T follicular helper cell (primary cell): Measurements from ENCODE around the gene LBR.

Experiments used
- DNase-seq: peaks from one replicate; pipeline ENCODE4 v3.0.0-alpha.2; 2020; ENCODE audit warnings: low read depth

Gene LBR

GRCh38 chr1:225464851-225465792, 37.3 kb upstream of the LBR start:
- DNase-seq = no peak

- DNase-seq = no peak
Observed at GRCh38 chr1:225462714-225463574, 35.1 kb upstream of the LBR start.

GRCh38 chr1:225462429-225462713, 34.5 kb upstream of the LBR start:
- DNase-seq = no peak

GRCh38 chr1:225461533-225462428, 33.9 kb upstream of the LBR start:
- no peak for DNase-seq

GRCh38 chr1:225460737-225461532, 33.1 kb upstream of the LBR start:
- DNase-seq = no peak

GRCh38 chr1:225460021-225460736, 32.3 kb upstream of the LBR start:
- DNase-seq = no peak

- DNase-seq = no peak
Observed at GRCh38 chr1:225458222-225458631, 30.4 kb upstream of the LBR start.

- no peak for DNase-seq
Observed at GRCh38 chr1:225454733-225455132, 26.9 kb upstream of the LBR start.

GRCh38 chr1:225453797-225454648, 26.2 kb upstream of the LBR start:
- DNase-seq = no peak

GRCh38 chr1:225451840-225452515, 24.1 kb upstream of the LBR start:
- no peak for DNase-seq

GRCh38 chr1:225451340-225451739, 23.5 kb upstream of the LBR start:
- DNase-seq = no peak

- no peak for DNase-seq
Observed at GRCh38 chr1:225450491-225451191, 22.8 kb upstream of the LBR start.

GRCh38 chr1:225449774-225450173, 21.9 kb upstream of the LBR start:
- no peak for DNase-seq

- no peak for DNase-seq
Observed at GRCh38 chr1:225449261-225449660, 21.4 kb upstream of the LBR start.

- no peak for DNase-seq
Observed at GRCh38 chr1:225448146-225448805, 20.4 kb upstream of the LBR start.

- DNase-seq = no peak
Observed at GRCh38 chr1:225447650-225448089, 19.8 kb upstream of the LBR start.

GRCh38 chr1:225446981-225447615, 19.3 kb upstream of the LBR start:
- no peak for DNase-seq
